H7 (cell line): ENCODE data around the gene WDR1. TPM values are rescaled to one million over a fixed set of nuclear protein-coding genes. Genes with fewer than 3 reads are reported as not detected.
A peak's percentile ranks its signal among the peaks of the same experiment; 100 is the strongest.
"Not testable (repeated sequence)": the region's sequence is repeated elsewhere in the genome, so short reads cannot be mapped to it uniquely, and the experiment has no call there.

ENCODE experiments used
- DNase-seq: peaks from one replicate; pipeline ENCODE4 v3.0.0; 2012
- H3K27me3 ChIP-seq: 2 replicates; pipeline ENCODE4 v1.6.0; 2011; ENCODE audit warnings: mild to moderate bottlenecking, low read length; ENCODE audit not compliant: control insufficient read depth, insufficient read depth
- H3K36me3 ChIP-seq: replicated peaks from 2 replicates; pipeline ENCODE4 v1.5.1; 2011; ENCODE audit warnings: low read length; ENCODE audit not compliant: control insufficient read depth, insufficient read depth
- H3K4me3 ChIP-seq: 2 replicates; pipeline ENCODE4 v1.5.1; 2011; ENCODE audit warnings: low read depth, mild to moderate bottlenecking, control low read depth, low read length, moderate library complexity; ENCODE audit not compliant: insufficient read depth
- total RNA-seq: library from RNA; depleted of rRNA; stranded (reverse); fragments of >200 nt; shearing (Covaris generic); gene quantifications from 2 replicates; pipeline ENCODE4 v1.2.3, GENCODE V29; 2014

WDR1 gene
- total RNA-seq, 1 experiment from 2014 or later = 254 TPM

GRCh38 chr4:10144966-10145365 is 28.4 kb upstream of the WDR1 start:
- no peaks in the 10 kb centered on the region for H3K36me3 ChIP-seq
- no peak overlapping the region for H3K4me3 ChIP-seq
- no peak for DNase-seq
- H3K27me3 ChIP-seq = no peaks in the 10 kb centered on the region; the same call in 1 of the 2 replicates

GRCh38 chr4:10144479-10144878 is 27.9 kb upstream of the WDR1 start:
- Histone ChIP-seq H3K4me3 (no peak overlapping the region), H3K36me3 (no peaks in the 10 kb centered on the region), H3K27me3 (no peaks in the 10 kb centered on the region; the same call in 1 of the 2 replicates)
- DNase-seq = no peak

GRCh38 chr4:10143171-10143570 is 26.6 kb upstream of the WDR1 start:
- DNase-seq = no peak
- Histone ChIP-seq H3K36me3 (no peaks in the 10 kb centered on the region), H3K27me3 (no peaks in the 10 kb centered on the region; the same call in 1 of the 2 replicates), H3K4me3 (no peak overlapping the region)

DNA sequence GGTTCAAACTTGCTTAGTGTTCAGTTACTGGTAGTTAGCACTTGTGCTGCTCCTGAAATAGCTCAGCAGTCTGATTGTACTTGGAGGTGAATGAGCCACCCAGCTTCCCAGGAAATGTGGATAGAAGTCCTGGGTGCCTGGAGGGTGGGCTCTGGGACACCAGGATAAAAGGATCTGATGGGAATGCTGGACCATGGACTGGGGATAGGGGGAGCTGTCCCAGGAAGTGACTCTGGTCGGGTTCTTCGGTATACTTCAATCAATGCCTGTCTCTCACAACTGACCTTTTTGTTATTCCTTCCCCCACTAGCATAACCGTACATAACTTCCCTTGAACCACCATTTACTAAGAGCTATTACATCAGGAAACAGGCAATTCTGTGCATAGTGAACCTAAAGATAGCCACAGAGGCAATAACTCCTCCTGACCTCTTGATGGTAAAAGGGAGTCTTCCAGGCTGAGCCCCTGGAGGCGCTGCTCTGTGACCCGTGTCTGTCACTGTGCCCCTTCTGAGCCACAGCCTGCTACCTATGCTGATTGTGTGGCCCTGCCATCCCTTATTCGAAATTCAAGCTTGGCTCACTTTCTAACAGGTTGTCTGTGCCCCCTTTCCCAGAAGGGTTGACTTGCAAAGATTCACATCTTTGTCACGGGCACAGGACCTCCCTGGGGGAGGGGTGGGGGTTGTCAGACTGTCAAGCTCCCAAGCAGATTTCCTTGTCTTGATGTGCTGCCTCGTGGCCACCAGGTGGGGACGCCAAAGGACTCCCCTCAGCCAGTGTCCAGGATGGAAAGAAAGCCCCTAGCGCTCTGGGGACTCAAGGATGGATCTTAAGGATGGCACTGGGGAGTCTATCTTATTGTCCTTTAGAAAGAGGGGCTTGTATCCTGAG is 24.5 kb upstream of the WDR1 start:
- DNase-seq = peak; percentile 82
- no peaks in the 10 kb centered on the region for H3K36me3 ChIP-seq

DNA sequence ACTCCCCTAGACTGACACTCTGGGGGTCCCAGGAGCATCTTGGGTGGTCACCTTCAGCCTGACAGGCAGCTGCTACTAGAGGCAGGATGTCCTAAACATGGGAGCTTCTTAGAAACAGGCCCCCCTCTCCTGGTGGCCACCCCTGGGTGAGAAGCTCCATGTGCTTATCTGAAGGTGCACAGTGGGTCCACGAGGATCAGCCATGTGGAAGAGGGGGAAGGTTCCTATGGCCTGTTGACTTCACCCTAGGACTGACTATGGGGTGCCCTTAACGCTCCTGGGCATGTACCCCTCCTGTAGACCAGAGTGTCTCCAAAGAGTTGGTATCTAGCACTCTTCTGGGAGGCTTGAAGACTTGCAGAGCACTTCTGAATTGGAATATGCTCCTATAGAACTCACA is 22.9 kb upstream of the WDR1 start:
- no peak for DNase-seq
- H3K36me3 ChIP-seq = no peaks in the 10 kb centered on the region

More for the DNA sequence above, 24.5 kb upstream of the WDR1 start:
- Histone ChIP-seq H3K27me3 (no peaks in the 10 kb centered on the region; the same call in 1 of the 2 replicates), H3K4me3 (no peak overlapping the region)

GRCh38 chr4:10135260-10135659 is 18.7 kb upstream of the WDR1 start:
- H3K36me3 ChIP-seq = no peaks in the 10 kb centered on the region
- DNase-seq = no peak

More for the DNA sequence above, 22.9 kb upstream of the WDR1 start:
- Histone ChIP-seq H3K27me3 (no peaks in the 10 kb centered on the region; the same call in 1 of the 2 replicates), H3K4me3 (no peak overlapping the region)

DNA sequence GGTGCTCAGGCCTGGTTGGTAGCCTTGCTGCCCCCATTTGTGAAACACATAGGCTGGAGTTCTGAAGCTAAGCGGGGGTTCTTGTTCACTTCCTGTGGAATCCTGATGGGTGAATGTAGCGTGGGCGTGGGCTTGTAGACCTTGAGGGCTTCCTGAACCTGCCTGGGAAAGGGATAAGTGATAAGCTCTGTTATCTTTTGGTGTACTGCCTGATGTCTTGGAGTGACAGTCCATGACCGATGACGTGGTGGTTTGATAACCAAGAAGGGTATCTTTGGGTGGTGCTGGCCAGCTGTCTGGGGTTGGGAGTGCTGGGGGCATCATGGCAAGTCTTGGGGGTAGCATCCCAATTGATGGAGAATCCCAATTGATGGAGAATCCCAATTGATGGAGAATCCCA is 17.5 kb upstream of the WDR1 start:
- Histone ChIP-seq H3K4me3 (no peak overlapping the region), H3K27me3 (no peaks in the 10 kb centered on the region; the same call in 1 of the 2 replicates), H3K36me3 (no peaks in the 10 kb centered on the region)
- no peak for DNase-seq

More at GRCh38 chr4:10135260-10135659, 18.7 kb upstream of the WDR1 start:
- Histone ChIP-seq H3K27me3 (no peaks in the 10 kb centered on the region; the same call in 1 of the 2 replicates), H3K4me3 (no peak overlapping the region)

GRCh38 chr4:10131202-10131601 is 14.6 kb upstream of the WDR1 start:
- DNase-seq = no peak
- Histone ChIP-seq H3K36me3 (no peaks in the 10 kb centered on the region), H3K27me3 (no peaks in the 10 kb centered on the region; the same call in 1 of the 2 replicates), H3K4me3 (no peak overlapping the region)

- Histone ChIP-seq H3K36me3 (no peaks in the 10 kb centered on the region), H3K27me3 (no peaks in the 10 kb centered on the region; the same call in 1 of the 2 replicates), H3K4me3 (no peak overlapping the region)
- no peak for DNase-seq
Observed at GRCh38 chr4:10130178-10130888, 13.7 kb upstream of the WDR1 start.

DNA sequence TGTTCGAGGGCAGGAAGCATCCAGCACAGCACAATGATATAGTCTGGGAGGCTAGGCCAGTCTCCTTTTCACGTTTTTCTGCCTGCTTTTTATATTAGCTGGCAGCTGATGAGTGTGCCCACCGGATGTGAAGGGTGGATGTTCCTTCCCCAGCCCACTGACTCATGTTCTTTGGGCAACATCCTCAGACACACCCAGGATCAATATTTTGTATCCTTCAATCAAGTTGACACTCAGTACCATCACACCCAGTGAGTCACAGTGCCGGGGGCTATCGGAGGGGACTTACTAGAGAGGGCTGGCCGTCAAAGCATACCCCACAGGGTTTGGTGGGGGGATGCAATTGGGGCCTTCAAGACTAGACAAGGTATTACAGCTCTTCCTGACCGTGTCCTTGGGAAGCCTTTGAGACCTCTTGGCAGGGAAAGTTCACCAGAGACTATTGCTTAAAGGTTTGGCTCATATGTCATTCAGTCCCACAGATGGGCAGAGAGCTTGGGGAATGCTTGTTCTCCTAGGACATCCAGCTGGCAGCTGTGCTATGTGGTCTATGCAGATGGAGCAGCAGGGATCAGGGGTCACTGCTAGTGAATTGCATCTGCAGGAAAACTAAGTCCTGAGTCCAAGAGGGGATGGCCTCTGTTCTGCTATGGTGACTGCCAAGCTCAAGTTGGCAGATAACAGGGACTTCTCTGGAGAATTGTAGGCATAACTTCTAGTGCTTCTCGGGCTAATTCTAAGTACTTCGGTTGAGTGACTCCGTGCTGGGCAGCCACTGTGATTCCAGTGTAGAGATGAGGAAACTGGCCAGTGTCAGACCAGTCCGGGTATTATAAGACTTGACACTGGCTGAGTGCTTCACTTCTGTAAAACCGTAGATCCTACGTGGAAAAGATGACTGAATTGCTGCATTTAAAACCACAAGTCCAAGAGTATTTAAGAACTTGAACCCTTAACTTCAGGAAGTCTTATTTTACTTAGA is 12.9 kb upstream of the WDR1 start:
- no peaks in the 10 kb centered on the region for H3K36me3 ChIP-seq
- no peak overlapping the region for H3K4me3 ChIP-seq
- DNase-seq = no peak
- no peaks in the 10 kb centered on the region; the same call in 1 of the 2 replicates for H3K27me3 ChIP-seq

GRCh38 chr4:10128761-10129160 is 12.2 kb upstream of the WDR1 start:
- no peaks in the 10 kb centered on the region; the same call in 1 of the 2 replicates for H3K27me3 ChIP-seq
- no peak overlapping the region for H3K4me3 ChIP-seq
- DNase-seq = no peak
- no peaks in the 10 kb centered on the region for H3K36me3 ChIP-seq

- not testable (repeated sequence) for H3K27me3 ChIP-seq, DNase-seq, H3K4me3 ChIP-seq, H3K36me3 ChIP-seq
Observed at GRCh38 chr4:10127531-10127930, 10.9 kb upstream of the WDR1 start.

GRCh38 chr4:10124167-10124930 is 7.8 kb upstream of the WDR1 start:
- no peaks in the 10 kb centered on the region for H3K36me3 ChIP-seq
- H3K4me3 ChIP-seq = no peak overlapping the region
- no peaks in the 10 kb centered on the region; the same call in 1 of the 2 replicates for H3K27me3 ChIP-seq
- DNase-seq = no peak
